CD8-positive, alpha-beta memory T cell (primary cell): ENCODE data around the gene OVOL1. TPM values are rescaled to one million over a fixed set of nuclear protein-coding genes. Genes with fewer than 3 reads are reported as not detected.

Source experiments
- CTCF ChIA-PET: fragments of 350-600 bp; sonication (Branson Sonifier 250); formaldehyde crosslinking; loops from one replicate; lab custom pipeline; 2021; ENCODE audit warnings: antibody characterized with exemption; lab: Charles Lee
- POLR2A ChIA-PET: fragments of 350-600 bp; sonication (Branson Sonifier 250); formaldehyde crosslinking; loops from one replicate; lab custom pipeline; 2021; ENCODE audit warnings: antibody characterized with exemption; lab: Charles Lee
- DNase-seq, 5 donors: peaks; one replicate each; pipeline versions ENCODE4 v3.0.0 to v3.0.0-alpha.2; 2020 to 2022; ENCODE audit warnings: mixed read lengths in 1 of 5
- H3K27ac ChIP-seq: one replicate; pipeline ENCODE4 v1.7.0; 2013; ENCODE audit warnings: low read depth, mild to moderate bottlenecking, low read length, moderate library complexity
- H3K27me3 ChIP-seq: 2 replicates; pipeline ENCODE4 v1.7.0; 2013; ENCODE audit warnings: low read length, mild to moderate bottlenecking; ENCODE audit not compliant: insufficient read depth, poor library complexity, severe bottlenecking
- H3K36me3 ChIP-seq: 2 replicates; pipeline ENCODE4 v1.7.0; 2013; ENCODE audit warnings: mild to moderate bottlenecking, low read length, moderate library complexity; ENCODE audit not compliant: insufficient read depth
- H3K4me1 ChIP-seq: 2 replicates; pipeline ENCODE4 v1.7.0; 2013; ENCODE audit warnings: mild to moderate bottlenecking, low read length, moderate library complexity; ENCODE audit not compliant: insufficient read depth
- H3K4me3 ChIP-seq: 2 replicates; pipeline ENCODE4 v1.7.0; 2013; ENCODE audit warnings: mild to moderate bottlenecking, low read length
- H3K9me3 ChIP-seq: 2 replicates; pipeline ENCODE4 v1.7.0; 2013; ENCODE audit warnings: mild to moderate bottlenecking, low read length
- H3K27ac Mint-ChIP-seq, 8 donors: one replicate each; pipeline ENCODE4 v1.8.0; 2020 to 2021; ENCODE audit warnings: mixed read lengths in 8 of 8, mild to moderate bottlenecking in 6 of 8, inconsistent platforms in 3 of 8, moderate library complexity in 3 of 8
- H3K27me3 Mint-ChIP-seq, 2 donors: one replicate each; pipeline ENCODE4 v1.8.0; 2020 to 2021; ENCODE audit warnings: mixed read lengths in 2 of 2, mild to moderate bottlenecking in 1 of 2, moderate library complexity in 1 of 2
- H3K36me3 Mint-ChIP-seq, 3 donors: one replicate each; pipeline ENCODE4 v1.8.0; 2020 to 2021; ENCODE audit warnings: mixed read lengths in 3 of 3, inconsistent platforms in 1 of 3, mild to moderate bottlenecking in 1 of 3
- H3K4me1 Mint-ChIP-seq, 3 donors: one replicate each; pipeline ENCODE4 v1.8.0; 2020 to 2021; ENCODE audit warnings: mixed read lengths in 3 of 3, inconsistent platforms in 1 of 3, mild to moderate bottlenecking in 1 of 3
- H3K4me3 Mint-ChIP-seq, 7 donors: one replicate each; pipeline ENCODE4 v1.8.0; 2020 to 2021; ENCODE audit warnings: mixed read lengths in 7 of 7, mild to moderate bottlenecking in 6 of 7, moderate library complexity in 4 of 7, inconsistent platforms in 2 of 7
- H3K9me3 Mint-ChIP-seq, 5 donors: one replicate each; pipeline ENCODE4 v1.8.0; 2020 to 2022; ENCODE audit warnings: mixed read lengths in 5 of 5, mild to moderate bottlenecking in 3 of 5, moderate library complexity in 2 of 5, inconsistent platforms in 1 of 5
- polyA plus RNA-seq: library from polyadenylated mRNA; unstranded; fragments of 300-500 nt; fragmentation: Illumina TruSeq; gene quantifications from one replicate; pipeline ENCODE4 v1.2.3, GENCODE V29; 2021
- total RNA-seq, 2 experiments: library from RNA; stranded (reverse); gene quantifications; one replicate each; pipeline ENCODE4 v1.2.3, GENCODE V29; 2021

Gene OVOL1
- total and polyA plus RNA-seq, 3 experiments from 2014 or later, result not detected

GRCh38 chr11:65816696-65817095 is 29.8 kb downstream of the OVOL1 start:
- Mint-ChIP-seq H3K4me3 (peak overlapping the region in 5 of 7 donors; percentile 26 to 81 (median 74)), H3K27ac (peak overlapping the region in 1 of 8 donors; percentile 1), H3K4me1 (peaks cover 8 to 11% (median 10%) of the 10 kb centered on the region in 3 donors), H3K9me3 (no peaks in the 10 kb centered on the region), H3K36me3 (peaks cover 0 to 3% (median 0%) of the 10 kb centered on the region in 3 donors), H3K27me3 (no peaks in the 10 kb centered on the region)
- Histone ChIP-seq H3K4me1 (peaks cover 10% of the 10 kb centered on the region), H3K9me3 (no peaks in the 10 kb centered on the region), H3K27ac (no peak overlapping the region), H3K4me3 (no peak overlapping the region), H3K36me3 (no peaks in the 10 kb centered on the region), H3K27me3 (no peaks in the 10 kb centered on the region)
- no peak for DNase-seq
- ChIA-PET CTCF (interaction anchor here (1.0 to 5.0 kb wide), 13 partner anchors 9 to 206 kb away, joined by 3 to 50 read pairs (median 5); partner anchors contain the start of genes AP5B1, FIBP and KAT5), POLR2A (interaction anchor here (0.7 kb wide), 1 partner anchor 25 kb away, joined by 3 read pairs; no protein-coding TSS in a partner anchor)

GRCh38 chr11:65817312-65817834 is 30.5 kb downstream of the OVOL1 start:
- H3K27ac Mint-ChIP-seq, result peak overlapping the region in 7 of 8 donors; percentile 49 to 90 (median 70)
- peaks cover 10% of the 10 kb centered on the region for H3K4me1 ChIP-seq
- H3K9me3 ChIP-seq, result no peaks in the 10 kb centered on the region
- no peak for DNase-seq
- no peaks in the 10 kb centered on the region for H3K27me3 Mint-ChIP-seq
- peaks cover 8 to 11% (median 10%) of the 10 kb centered on the region in 3 donors for H3K4me1 Mint-ChIP-seq
- peak overlapping the region; percentile 74 to 85 (median 81) for H3K4me3 Mint-ChIP-seq
- no peaks in the 10 kb centered on the region for H3K9me3 Mint-ChIP-seq
- no peaks in the 10 kb centered on the region for H3K36me3 ChIP-seq
- POLR2A ChIA-PET, result interaction anchor here (0.6 to 1.0 kb wide), 4 partner anchors 24 to 271 kb away, joined by 3 to 5 read pairs (median 4); no protein-coding TSS in a partner anchor
- H3K27ac ChIP-seq, result peak overlapping the region; percentile 53
- H3K4me3 ChIP-seq, result peak overlapping the region; percentile 62
- no peaks in the 10 kb centered on the region for H3K27me3 ChIP-seq
- H3K36me3 Mint-ChIP-seq, result peaks cover 0 to 3% (median 0%) of the 10 kb centered on the region in 3 donors
- CTCF ChIA-PET, result interaction anchor here (0.5 to 5.0 kb wide), 22 partner anchors 9 to 692 kb away, joined by 3 to 50 read pairs (median 4); partner anchors contain the start of genes AP5B1, FIBP, KAT5 and SNX32

- no peaks in the 10 kb centered on the region for H3K36me3 ChIP-seq
- H3K27ac ChIP-seq, result peak overlapping the region; percentile 53
- peak overlapping the region; percentile 74 to 85 (median 81) for H3K4me3 Mint-ChIP-seq
- peak; percentile 87 to 97 (median 93) for DNase-seq
- peak overlapping the region in 7 of 8 donors; percentile 70 to 90 (median 77) for H3K27ac Mint-ChIP-seq
- H3K27me3 Mint-ChIP-seq, result no peaks in the 10 kb centered on the region
- no peaks in the 10 kb centered on the region for H3K9me3 ChIP-seq
- H3K9me3 Mint-ChIP-seq, result no peaks in the 10 kb centered on the region
- peaks cover 10% of the 10 kb centered on the region for H3K4me1 ChIP-seq
- ChIA-PET POLR2A (interaction anchor here (0.6 to 1.0 kb wide), 5 partner anchors 38 to 271 kb away, joined by 3 to 5 read pairs (median 5); no protein-coding TSS in a partner anchor), CTCF (interaction anchor here (0.5 to 5.0 kb wide), 25 partner anchors 10 to 692 kb away, joined by 3 to 50 read pairs (median 5); partner anchors contain the start of genes AP5B1, FIBP, KAT5 and SNX32)
- H3K27me3 ChIP-seq, result no peaks in the 10 kb centered on the region
- peak overlapping the region; percentile 62 for H3K4me3 ChIP-seq
- peaks cover 0 to 3% (median 0%) of the 10 kb centered on the region in 3 donors for H3K36me3 Mint-ChIP-seq
- peaks cover 8 to 11% (median 10%) of the 10 kb centered on the region in 3 donors for H3K4me1 Mint-ChIP-seq
Observed at GRCh38 chr11:65817835-65818680, 31.2 kb downstream of the OVOL1 start.

GRCh38 chr11:65821107-65821506 is 34.2 kb downstream of the OVOL1 start:
- H3K27me3 ChIP-seq, result no peaks in the 10 kb centered on the region
- Mint-ChIP-seq H3K4me1 (peaks cover 8 to 11% (median 10%) of the 10 kb centered on the region in 3 donors), H3K27ac (no peak overlapping the region), H3K36me3 (no peaks in the 10 kb centered on the region), H3K4me3 (no peak overlapping the region), H3K9me3 (no peaks in the 10 kb centered on the region), H3K27me3 (no peaks in the 10 kb centered on the region)
- H3K36me3 ChIP-seq, result no peaks in the 10 kb centered on the region
- no peaks in the 10 kb centered on the region for H3K9me3 ChIP-seq
- ChIA-PET POLR2A (no interaction called here), CTCF (no interaction called here)
- H3K4me1 ChIP-seq, result peaks cover 10% of the 10 kb centered on the region
- no peak overlapping the region for H3K4me3 ChIP-seq
- DNase-seq, result no peak
- H3K27ac ChIP-seq, result no peak overlapping the region

- Mint-ChIP-seq H3K4me1 (peaks cover 0 to 3% (median 0%) of the 10 kb centered on the region in 3 donors), H3K4me3 (no peak overlapping the region), H3K36me3 (no peaks in the 10 kb centered on the region), H3K27me3 (no peaks in the 10 kb centered on the region), H3K9me3 (no peaks in the 10 kb centered on the region), H3K27ac (peak overlapping the region in 1 of 8 donors; percentile 34)
- no peak overlapping the region for H3K27ac ChIP-seq
- H3K4me1 ChIP-seq, result no peaks in the 10 kb centered on the region
- ChIA-PET POLR2A (no interaction called here), CTCF (interaction anchor here (1.0 to 2.0 kb wide), 4 partner anchors 37 to 112 kb away, joined by 4 to 5 read pairs (median 4); partner anchors contain the start of gene MUS81)
- no peak for DNase-seq
- no peak overlapping the region for H3K4me3 ChIP-seq
- no peaks in the 10 kb centered on the region for H3K9me3 ChIP-seq
- no peaks in the 10 kb centered on the region for H3K36me3 ChIP-seq
- no peaks in the 10 kb centered on the region for H3K27me3 ChIP-seq
Observed at GRCh38 chr11:65822776-65823528, 36.1 kb downstream of the OVOL1 start.

- no peaks in the 10 kb centered on the region for H3K36me3 Mint-ChIP-seq
- H3K4me1 Mint-ChIP-seq, result peaks cover 0 to 9% (median 8%) of the 10 kb centered on the region in 3 donors
- H3K4me1 ChIP-seq, result no peaks in the 10 kb centered on the region
- H3K36me3 ChIP-seq, result no peaks in the 10 kb centered on the region
- DNase-seq, result no peak
- ChIA-PET POLR2A (no interaction called here), CTCF (interaction anchor here (0.6 to 1.6 kb wide), 6 partner anchors 10 to 63 kb away, joined by 3 to 5 read pairs (median 3); partner anchors contain the start of gene CCDC85B)
- no peaks in the 10 kb centered on the region for H3K27me3 ChIP-seq
- no peak overlapping the region for H3K27ac Mint-ChIP-seq
- H3K4me3 ChIP-seq, result no peak overlapping the region
- H3K4me3 Mint-ChIP-seq, result no peak overlapping the region
- peaks cover 0 to 2% of the 10 kb centered on the region in 2 donors for H3K27me3 Mint-ChIP-seq
- no peaks in the 10 kb centered on the region for H3K9me3 Mint-ChIP-seq
- H3K27ac ChIP-seq, result no peak overlapping the region
- H3K9me3 ChIP-seq, result no peaks in the 10 kb centered on the region
Observed at GRCh38 chr11:65826984-65827735, 40.3 kb downstream of the OVOL1 start.

- Histone ChIP-seq H3K27ac (no peak overlapping the region), H3K4me1 (peaks cover 14% of the 10 kb centered on the region), H3K36me3 (no peaks in the 10 kb centered on the region), H3K4me3 (no peak overlapping the region), H3K27me3 (no peaks in the 10 kb centered on the region), H3K9me3 (no peaks in the 10 kb centered on the region)
- Mint-ChIP-seq H3K4me3 (no peak overlapping the region), H3K27ac (no peak overlapping the region), H3K4me1 (peaks cover 8 to 14% (median 13%) of the 10 kb centered on the region in 3 donors), H3K9me3 (no peaks in the 10 kb centered on the region), H3K36me3 (no peaks in the 10 kb centered on the region), H3K27me3 (peaks cover 0 to 2% of the 10 kb centered on the region in 2 donors)
- POLR2A ChIA-PET, result interaction anchor here (0.6 kb wide), 1 partner anchor 1016 kb away, joined by 3 read pairs; no protein-coding TSS in a partner anchor
- CTCF ChIA-PET, result interaction anchor here (1.0 to 1.1 kb wide), 2 partner anchors 60 to 204 kb away, joined by 3 to 6 read pairs; no protein-coding TSS in a partner anchor
- no peak for DNase-seq
Observed at GRCh38 chr11:65829459-65829858, 42.6 kb downstream of the OVOL1 start.
